ENCODE measurements around the gene TP53BP2.
"Not testable (repeated sequence)": the region's sequence is repeated elsewhere in the genome, so short reads cannot be mapped to it uniquely, and the experiment has no call there.

The TP53BP2 gene, protein sequence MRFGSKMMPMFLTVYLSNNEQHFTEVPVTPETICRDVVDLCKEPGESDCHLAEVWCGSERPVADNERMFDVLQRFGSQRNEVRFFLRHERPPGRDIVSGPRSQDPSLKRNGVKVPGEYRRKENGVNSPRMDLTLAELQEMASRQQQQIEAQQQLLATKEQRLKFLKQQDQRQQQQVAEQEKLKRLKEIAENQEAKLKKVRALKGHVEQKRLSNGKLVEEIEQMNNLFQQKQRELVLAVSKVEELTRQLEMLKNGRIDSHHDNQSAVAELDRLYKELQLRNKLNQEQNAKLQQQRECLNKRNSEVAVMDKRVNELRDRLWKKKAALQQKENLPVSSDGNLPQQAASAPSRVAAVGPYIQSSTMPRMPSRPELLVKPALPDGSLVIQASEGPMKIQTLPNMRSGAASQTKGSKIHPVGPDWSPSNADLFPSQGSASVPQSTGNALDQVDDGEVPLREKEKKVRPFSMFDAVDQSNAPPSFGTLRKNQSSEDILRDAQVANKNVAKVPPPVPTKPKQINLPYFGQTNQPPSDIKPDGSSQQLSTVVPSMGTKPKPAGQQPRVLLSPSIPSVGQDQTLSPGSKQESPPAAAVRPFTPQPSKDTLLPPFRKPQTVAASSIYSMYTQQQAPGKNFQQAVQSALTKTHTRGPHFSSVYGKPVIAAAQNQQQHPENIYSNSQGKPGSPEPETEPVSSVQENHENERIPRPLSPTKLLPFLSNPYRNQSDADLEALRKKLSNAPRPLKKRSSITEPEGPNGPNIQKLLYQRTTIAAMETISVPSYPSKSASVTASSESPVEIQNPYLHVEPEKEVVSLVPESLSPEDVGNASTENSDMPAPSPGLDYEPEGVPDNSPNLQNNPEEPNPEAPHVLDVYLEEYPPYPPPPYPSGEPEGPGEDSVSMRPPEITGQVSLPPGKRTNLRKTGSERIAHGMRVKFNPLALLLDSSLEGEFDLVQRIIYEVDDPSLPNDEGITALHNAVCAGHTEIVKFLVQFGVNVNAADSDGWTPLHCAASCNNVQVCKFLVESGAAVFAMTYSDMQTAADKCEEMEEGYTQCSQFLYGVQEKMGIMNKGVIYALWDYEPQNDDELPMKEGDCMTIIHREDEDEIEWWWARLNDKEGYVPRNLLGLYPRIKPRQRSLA

DNA sequence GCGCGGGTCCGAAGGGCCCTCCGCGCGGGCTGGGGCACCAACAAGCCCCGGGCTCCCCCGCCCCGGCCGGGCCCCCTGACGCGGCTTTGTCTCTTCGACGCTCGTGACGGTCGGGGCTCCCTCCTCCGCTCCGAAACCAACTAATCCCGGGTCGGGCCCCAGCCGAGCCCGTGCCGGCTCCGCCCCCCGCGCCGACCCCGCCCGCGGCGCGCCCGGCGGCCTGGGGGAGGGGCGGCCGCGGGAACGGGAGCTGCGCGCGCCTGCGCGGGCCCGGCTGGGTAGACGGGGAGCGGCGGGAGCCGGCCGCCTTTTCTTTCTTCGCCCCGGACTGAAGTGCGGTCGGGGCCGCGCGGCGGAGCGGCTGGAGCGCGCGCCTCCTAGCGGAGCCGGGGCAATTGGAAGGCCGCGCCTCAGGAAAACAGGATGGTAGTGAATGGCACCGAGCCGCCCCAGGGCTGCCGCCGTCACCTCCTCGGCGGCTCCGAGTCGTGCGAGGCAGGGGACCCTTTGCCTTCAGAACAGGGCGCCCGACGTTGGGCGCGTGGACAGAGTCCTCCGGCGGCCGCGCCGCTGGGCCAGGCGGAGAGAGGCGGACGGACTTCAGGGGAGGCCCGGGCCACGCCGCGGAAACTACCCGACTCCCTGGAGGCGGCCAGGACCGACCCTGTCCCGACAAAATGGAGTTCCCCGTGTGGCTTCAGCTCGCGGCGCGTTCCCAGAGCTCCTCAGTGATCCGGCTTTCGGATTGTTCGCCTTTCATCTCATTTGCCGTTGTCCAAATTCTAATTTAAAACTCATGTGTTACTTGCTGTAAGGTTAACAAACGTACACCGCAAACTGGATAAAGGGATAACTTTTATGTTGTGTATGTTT is at the start of gene TP53BP2:
TP53BP2 (minus strand) TSS at position 138 of the 873 bp plus-strand sequence. CDS start 267 bp downstream, outside the sequence.
- peak; percentile 27 to 97 (median 85) for DNase-seq

DNA sequence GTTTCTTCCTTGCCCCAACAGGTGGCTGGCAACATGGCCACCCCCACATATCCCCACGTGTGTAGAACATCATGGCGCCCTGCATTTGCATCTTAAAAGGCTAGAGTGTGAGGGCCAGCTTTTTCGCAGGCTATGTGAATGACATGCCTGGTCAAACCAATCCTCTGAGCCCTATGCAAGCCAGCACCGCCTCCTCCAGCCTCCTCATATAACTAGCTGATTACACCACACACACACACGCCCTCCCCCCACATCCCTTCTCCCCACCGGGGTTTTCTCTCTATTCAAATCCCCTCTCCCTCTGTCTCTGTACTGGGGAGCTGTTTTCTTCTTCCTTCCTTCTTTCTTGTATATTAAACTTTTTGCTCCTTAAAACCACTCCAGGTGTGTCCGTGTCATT is 44.7 kb upstream of the TP53BP2 start:
- DNase-seq: not testable (repeated sequence)

DNA sequence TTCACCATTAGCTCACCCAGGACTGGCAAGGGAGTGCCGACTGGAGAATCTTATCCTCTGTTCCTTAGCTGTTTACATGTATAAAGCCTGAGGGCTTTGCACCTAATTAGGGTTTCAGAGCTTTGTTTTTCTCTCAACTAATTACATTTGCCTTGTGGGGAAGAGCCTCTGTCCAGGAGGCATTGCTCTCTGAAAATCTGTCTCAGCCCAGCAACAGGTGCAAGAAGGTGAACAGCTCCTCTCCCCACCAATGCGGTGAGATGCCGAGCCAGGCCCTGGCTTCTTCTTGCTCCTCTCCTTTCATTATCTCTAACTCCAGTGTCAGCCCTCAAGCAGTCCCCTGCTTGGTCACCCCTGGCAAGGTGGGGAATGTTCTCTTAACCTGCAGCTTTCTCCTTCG is 43.6 kb upstream of the TP53BP2 start:
- not testable (repeated sequence) for DNase-seq

DNA sequence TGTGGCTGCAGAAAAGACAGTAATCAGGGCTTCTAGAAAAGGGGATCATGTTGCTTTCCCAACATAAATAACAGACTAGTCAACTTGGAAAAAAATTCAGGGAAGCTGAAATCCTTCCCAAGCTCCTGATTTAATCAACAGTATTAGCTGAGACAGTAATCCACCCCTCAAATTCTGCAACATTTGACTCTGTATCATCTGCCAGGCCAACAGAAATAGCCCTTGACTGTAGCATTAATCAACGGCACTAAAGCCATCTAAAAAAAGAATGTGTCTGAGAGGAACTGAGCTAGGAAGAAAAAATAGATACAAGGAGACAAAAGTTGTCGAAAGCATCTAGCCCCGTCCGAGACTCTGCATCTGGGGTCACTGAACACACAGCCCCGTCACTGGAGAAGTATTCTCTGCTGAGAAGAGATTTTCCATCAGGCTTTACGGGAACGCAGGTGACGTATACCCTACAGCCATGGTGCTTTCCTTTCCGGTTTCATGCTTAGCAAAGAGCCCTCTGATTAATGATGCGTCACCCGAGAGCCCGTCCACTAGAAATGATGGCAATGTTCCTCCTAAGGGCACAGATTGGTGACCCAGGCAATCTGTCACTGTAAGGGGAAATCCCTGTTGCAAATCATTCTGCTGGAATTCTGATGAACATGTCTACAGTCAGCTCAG is 42.1 kb upstream of the TP53BP2 start:
- DNase-seq: no peak

DNA sequence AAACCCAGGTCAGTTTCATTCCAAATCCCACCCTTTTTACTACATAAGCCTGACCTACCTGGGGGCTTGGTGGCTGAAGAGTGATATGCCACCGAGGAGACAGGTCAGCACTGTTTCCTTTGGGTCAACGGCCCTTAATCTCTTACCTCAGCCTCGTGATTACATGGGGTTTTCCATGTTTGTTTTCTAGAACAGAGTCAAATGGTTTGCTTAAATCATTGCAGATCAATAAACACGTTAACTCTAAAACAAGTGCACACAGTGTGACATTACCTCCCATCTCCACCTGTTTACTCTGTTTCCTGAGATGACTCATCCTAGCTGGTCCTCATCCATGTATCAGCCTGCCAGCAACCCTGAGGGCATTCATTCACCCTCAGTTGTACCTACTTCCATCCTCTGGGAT is 40.8 kb upstream of the TP53BP2 start:
- DNase-seq: no peak

DNA sequence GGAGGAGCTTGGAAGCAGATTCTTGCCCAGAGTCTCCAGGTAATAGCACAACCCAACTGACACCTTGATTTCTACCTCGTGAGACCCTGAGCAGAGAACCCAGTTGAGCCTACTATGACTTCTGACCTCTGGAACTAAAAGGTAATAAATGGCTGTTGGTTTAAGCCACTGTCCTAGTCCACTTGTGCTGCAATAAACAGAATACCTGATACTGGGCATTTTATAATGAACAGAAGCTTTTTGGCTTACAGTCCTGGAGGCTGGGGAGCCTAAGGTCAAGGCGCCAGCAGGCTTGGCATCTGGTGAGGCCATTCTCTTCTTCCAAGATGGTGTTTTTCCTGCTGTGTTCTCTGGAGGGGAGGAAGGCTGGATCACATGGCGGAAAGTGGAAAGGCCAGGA is 39.9 kb upstream of the TP53BP2 start:
- no peak for DNase-seq

DNA sequence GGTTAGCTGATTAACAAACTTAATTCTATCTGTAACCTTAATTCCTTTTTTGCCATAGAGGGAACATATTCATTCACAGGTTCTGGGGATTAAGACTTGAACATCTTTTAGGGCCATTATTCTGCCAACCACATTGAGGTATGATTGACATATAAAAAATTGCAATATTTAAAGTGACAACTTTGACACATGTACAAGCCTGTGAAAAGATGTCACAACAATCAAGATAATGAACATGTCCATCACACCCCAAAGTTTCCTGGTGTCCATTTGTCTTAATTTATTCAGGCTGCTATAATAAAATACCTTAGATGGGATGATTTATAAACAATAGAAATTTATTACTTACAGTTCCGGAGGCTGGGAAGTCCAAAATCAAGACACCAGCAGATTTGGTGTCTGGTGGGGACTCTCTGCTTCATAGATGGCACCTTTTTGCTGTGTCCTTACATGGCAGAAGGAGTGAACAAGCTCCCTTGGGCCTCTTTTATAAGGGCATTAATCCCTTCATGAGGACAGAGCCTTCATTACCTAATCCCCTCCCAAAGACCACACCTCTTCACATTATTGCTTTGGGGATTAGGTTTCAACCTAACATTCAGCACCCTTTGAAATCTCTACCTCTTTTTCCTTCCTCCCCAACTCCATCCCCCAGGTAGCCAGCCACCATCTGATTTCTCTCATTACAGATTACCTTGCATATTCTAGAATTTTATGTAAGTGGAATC is 33.0 kb upstream of the TP53BP2 start:
- DNase-seq: no peak

DNA sequence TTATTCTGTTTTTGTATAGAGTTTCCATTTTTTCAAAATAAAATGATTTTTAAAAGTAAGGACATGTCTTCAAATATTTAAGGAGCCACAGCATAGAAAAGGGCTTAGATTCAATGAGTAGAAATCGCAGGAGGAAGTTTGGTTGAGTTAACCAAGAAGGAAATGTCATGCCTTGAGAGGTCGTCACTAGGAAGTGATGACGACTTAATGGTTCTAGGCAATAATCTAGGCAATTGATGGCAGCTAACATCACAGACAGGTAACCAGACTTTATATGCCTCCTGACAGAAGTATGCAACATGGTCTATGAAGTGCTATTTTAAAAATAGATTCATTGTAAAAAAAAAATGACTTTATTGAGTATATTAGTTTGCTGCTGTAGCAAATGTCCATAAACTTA is 32.1 kb upstream of the TP53BP2 start:
- no peak for DNase-seq

DNA sequence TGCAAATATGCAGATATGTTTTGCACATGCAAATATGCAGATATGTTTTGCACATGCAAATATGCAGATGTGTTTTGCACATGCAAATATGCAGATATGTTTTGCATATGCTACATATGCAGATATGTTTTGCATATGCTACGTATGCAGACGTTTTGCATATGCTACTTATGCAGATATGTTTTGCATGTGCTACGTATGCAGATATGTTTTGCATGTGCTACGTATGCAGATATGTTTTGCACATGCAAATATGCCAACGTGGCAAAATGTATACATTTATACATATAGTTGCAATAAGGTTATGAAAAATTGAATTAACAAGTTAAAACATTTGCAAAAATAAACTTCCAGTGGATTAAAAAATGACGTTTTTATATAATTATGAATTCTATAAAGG is 30.8 kb upstream of the TP53BP2 start:
- DNase-seq: no peak

DNA sequence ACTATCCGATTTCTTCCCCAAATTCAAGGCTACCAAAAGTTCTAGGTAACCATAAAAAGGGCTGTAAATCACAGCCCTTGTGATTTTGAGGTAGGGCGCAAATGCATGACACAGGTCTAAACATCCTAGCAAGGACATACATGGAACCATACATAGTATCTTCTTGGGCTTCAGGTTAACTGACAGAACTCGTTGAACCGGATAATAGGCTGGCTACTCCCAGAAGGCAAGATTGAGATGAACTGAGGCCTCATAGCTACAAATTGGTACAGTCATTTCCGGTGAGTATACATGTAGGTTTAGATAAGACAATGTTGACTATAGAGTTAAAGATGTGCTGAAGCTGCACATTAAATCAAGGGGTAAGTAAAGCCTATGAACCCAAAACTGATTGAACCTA is 27.3 kb upstream of the TP53BP2 start:
- DNase-seq: no peak

DNA sequence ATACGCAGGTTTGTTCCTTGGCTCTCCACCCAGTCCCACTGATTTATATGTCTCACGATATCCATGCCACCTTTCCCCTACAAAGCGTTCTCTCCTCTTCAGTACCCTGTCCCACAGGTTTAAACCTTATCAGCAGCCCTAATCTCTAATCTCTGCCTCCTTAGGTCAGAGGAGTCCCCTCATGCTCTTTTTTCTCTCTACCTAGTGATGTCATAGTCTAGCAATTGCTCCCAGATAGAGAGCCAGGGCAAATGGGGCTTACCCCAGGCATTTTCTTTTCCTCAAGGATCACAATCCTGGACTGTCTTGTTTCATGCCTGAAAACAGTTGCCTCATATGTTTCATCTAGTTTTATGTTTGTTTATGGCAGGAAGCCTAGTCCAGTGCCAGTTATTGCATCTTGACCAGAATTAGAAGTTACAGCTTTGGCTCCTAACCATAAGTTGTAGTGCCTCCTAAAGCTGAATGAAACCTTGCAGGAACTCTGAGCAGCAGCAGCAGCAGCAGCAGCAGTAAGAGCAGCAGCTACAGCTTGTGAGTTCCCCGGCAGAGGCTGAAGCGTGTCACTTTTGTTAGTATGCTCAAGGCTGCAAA is 26.7 kb upstream of the TP53BP2 start:
- DNase-seq: no peak

DNA sequence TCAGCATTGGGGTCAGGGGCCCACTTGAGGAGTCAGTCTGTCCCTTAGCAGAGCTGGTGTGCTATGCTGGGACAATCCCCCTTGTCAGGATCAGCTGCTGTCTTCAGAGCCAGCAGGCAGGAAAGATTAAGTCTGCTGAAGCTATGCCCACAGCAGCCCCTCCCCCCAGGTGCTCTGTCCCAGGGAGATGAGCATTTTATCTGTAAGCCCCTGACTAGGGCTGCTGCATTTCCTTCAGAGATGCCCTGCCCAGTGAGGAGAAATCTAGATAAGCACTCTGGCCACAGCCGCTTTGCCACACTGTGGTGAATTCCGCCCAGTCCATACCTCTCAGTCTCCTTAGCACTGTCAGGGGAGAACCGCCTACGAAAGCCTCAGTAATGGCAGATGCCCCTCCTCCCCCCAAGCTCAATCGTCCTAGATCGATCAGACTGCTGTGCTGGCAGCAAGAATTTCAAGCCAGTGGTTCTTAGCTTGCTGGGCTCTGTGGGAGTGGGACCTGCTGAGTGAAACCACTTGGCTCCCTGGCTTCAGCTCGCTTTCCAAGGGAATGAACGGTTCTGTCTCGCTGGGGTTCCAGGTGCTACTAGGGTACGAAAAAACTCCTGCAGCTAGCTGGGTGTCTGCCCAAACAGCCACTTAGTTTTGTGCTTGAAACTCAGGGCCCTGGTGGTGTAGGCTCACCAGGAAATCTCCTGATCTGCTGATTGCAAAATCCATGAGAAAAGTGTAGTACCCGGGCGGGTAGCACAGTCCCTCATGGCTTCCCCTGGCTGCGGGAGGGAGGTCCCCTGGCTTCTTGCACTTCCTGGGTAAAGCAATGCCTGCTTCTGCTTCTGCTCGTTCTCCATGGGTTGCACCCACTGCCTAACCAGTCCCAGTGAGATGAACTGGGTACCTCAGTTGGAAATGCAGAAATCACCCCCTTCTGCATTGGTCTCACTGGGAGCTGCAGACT is 25.1 kb upstream of the TP53BP2 start:
- peak in 1 of 14 donors; percentile 3 for DNase-seq

DNA sequence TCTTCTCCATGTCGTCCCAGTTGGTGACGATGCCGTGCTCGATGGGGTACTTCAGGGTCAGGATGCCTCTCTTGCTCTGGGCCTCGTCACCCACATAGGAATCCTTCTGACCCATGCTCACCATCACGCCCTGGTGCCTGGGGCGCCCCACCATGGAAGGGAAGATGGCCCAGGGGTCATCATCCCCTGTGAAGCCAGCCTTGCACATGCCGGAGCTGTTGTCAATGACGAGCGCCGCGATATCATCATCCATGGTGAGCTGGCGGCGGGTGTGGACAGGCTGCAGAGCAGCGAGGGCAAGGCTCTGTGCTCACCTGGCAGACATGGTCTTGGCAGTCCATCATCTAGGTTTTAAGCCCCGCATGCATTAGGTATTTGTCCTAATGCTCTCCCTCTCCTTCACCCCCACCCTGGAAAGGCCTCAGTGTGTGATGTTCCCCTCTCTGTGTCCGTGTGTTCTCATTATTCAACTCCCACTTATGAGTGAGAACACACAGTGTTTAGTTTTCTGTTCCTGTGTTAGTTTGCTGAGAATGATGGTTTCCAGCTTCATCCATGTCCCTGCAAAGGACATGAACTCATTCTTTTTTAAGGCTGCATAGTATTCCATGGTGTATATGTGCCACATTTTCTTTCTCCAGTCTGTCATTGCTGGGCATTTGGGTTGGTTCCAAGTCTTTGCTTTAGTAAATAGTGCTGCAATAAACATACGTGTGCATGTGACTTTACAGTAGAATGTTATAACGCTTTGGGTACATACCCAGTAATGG is 19.0 kb upstream of the TP53BP2 start:
- not testable (repeated sequence) for DNase-seq

DNA sequence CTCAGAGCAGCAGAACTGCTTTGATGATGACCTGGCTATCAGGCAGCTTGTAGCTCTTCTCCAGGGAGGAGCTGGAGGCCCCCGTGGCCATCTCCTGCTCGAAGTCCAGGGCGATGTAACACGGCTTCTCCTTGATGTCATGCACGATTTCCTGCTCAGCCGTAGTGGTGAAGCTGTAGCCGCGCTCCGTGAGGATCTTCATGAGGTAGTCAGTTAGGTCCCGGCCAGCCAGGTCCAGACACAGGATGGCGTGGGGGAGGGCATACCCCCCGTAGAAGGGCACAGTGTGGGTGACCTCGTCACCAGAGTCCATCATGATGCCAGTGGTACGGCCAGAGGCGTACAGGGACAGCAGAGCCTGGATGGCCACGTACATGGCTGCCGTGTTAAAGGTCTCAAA is 18.3 kb upstream of the TP53BP2 start:
- no peak for DNase-seq

DNA sequence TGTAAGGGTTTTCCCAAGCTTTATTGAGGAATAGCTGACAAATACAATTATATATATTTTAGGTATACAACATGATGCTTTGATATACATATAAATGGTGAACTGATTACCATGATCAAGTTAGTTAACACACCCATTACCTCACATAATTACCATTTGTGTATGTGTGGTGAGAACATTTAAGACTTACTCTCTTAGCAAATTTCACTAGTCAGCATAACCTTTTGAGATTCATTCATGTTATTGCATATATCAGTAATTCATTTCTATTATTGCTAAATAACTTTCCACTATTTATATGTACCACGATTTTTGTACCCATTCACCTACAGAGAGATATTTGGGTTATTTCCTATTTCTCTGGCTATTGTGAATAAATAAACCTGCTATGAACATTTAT is 16.2 kb upstream of the TP53BP2 start:
- no peak for DNase-seq

DNA sequence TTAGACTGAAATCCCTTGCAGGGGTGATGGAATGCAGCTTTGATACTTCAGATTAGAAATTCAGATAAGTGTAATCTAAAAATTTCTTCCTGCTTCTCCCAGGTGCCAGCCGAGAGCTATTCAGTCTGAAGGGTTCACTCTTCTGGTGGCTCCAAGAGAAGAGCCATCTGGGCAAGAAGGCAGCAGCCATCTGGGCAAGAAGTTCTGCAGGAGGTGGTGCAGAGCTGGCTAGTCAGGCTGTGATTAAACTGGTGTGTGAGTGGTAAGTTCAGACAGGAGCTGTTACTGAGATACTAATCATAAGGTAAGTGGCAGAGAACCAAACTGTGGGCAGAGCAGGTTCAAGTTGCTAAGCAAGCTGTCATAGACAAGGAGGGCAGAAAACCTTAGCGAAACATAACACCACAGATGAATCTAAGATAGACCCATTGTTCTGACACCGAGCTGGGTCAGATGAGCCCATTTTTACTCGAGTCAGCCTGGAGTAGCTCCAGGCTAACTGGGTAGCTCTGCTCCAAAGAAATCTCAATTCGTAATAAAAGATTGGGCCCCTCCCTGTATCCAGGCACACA is 14.4 kb upstream of the TP53BP2 start:
- DNase-seq: no peak

DNA sequence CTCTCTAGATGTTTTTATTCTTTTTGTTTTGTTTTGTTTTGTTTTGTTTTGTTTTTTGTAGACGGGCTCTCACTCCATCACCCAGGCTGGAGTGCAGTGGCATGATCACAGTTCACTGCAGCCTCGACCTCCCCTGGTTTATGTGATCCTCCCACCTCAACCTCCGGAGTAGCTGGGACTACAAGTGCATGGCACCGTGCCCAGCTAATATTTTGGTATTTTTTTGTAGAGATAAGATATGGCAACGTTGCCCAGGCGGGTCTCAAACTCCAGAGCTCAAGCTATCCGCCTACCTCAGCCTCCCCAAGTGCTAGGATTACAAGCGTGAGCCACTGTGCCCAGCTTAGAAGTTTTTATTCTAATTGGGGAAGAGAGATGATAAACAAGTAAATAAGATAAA is 13.3 kb upstream of the TP53BP2 start:
- DNase-seq: no peak

DNA sequence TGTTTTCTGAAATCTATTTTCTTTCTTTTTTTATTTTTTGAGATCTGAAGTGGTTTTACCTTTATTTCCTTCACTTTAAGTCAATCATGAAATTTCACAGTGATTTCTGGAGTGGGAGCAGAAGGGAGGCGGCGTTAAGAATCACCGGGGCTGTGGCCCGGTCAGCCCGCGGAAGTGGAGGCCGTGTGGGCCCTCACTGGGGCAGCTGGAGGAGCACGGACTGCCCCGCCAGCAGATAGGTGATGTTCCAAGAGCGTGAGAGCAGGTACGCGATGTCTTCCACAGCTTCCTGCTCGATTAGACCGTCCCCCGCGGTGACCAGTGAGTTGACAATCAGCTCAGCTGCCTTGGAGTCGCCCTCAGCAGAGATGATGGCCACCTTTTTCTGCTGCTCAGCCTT is 10.6 kb upstream of the TP53BP2 start:
- DNase-seq: no peak

Measured in C1 segment of cervical spinal cord (tissue), 14 donors.